Measurements from ENCODE around the gene OR6A2.

Gene OR6A2

DNA sequence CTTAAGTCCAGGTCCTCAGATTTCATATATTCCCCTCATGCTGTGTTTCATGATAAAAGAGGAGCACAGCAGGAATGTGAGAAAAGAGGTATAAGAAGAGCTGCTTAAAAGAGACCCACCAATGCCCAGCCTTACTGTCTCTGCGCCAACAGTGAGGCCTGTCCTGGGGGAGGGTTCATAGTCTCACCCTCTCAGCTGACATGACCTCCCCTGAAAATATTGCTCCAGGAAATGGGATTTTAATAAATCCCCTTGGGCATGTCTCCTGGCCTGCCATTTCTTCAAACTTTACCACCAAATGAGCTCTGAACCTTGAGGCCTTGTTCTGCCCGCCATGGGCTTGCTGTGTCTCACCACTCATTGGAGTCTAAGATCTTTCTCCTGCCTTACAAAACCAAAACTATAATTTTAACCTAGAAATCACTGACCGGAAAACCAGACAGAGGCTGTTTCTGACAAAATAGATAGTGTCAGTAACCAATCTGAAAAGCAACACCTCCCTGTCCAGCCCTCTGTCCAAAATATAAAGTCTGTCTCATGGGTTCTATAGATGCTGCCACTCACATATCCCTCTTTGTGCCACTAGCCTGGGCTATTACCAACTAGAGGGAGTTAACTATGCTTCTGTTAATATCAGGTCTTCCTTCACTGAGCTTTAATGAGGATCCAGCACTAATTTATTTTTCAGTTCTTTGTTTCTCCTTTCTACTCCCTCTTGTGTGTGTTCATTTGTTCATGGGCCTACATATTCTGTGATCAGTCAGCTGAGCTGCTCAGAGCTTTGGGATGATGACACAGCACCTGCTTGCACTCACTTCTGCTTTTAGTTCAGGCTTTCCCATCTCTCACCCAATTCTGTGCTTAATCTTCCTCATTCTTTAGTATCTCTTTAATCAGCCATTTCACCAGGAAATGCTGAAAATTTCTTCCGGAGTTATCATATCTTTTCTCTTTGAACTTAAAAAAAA is 27.3 kb downstream of the OR6A2 start, which contains the start of gene OR2AG2:
TSS of gene OR2AG2 (minus strand) at position 51 of the 968 bp plus-strand sequence. CDS start 3,019 bp downstream, outside the sequence.
- H3K4me3 ChIP-seq (ENCODE audit: low read depth, low read length): no peak within 1 kb of the TSS
- DNase-seq (ENCODE audit: low read depth): no peak

DNA sequence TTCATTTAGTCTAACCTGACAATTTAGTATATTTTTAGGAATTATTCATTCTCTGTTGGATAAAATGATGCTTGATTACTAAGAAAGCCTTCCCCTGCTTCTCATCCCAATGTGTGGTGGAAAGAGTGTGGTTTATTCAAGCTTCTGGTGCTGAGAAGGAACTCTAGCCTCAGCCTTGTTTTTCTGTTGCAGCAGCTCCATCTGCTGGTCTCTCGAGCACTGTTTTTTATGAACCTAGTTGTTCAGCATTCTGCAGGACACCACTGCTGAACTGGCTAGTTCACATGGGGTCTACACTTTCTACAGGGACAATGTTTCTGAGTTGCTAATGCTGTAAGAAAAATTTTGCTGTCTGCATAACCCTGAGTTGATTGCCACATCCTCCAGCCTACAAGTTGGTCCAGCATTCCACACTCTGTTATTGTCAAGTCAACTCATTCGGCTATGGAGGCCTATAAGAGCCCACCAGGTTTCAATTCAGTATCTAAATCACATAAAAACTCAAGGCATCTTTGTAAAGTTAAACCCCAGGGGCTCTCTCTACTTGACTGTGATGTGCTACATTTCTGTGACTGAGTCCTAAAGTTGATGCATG is 42.0 kb downstream of the OR6A2 start:
- no peak overlapping the region for H3K4me3 ChIP-seq (ENCODE audit: low read depth, low read length)
- peak; percentile 12 for DNase-seq (ENCODE audit: low read depth)

DNA sequence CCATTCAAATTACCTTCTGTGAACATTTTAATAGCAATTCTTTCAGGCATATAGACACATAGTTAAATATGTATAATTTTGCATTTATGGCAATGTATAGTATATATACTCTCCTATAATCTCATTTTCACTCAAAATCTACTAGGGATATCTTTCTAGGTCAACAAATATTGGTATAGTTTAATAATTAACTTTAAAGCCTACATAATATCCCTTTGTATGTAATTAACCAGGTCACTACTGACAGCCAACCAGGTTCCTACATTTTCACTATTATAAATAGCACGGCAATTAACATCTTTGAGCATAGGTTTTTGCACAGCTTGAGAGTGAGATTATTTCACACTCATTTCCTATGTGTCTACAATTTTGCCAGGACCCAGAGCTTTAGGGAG is 43.5 kb downstream of the OR6A2 start:
- no peak for DNase-seq (ENCODE audit: low read depth)

DNA sequence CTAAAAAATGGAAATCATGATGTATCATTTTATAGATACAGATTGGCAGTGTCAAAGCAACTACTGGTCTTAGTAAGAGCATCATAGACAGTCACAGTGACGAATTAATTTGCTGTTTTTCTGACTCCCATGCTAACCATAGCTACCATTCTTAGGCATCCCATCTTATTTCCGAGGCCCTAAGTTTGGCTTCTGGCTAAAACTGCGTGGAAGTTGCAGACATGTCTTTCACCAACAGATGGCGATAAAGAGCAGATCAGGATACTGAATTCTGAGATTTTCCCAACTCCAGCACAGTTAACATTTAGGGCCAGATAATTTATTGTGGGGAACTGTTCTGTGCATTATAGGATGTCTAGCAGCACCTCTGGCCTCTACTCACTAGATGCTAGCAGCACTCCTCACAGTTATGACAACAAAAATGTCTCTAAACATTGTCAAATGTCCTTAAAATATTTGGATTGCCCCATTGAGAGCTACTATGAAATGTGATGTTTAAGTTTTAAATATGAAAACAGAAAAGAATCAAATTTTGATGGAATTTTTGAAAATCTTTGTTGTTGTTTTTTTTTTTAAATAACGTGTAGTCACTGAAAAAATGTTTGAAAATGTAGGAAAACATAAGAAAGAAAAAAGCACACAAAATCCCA is 44.1 kb downstream of the OR6A2 start:
- DNase-seq (ENCODE audit: low read depth): no peak
- no peak overlapping the region for H3K4me3 ChIP-seq (ENCODE audit: low read depth, low read length)

More for the DNA sequence above, 43.5 kb downstream of the OR6A2 start:
- H3K4me3 ChIP-seq (ENCODE audit: low read depth, low read length): no peak overlapping the region

DNA sequence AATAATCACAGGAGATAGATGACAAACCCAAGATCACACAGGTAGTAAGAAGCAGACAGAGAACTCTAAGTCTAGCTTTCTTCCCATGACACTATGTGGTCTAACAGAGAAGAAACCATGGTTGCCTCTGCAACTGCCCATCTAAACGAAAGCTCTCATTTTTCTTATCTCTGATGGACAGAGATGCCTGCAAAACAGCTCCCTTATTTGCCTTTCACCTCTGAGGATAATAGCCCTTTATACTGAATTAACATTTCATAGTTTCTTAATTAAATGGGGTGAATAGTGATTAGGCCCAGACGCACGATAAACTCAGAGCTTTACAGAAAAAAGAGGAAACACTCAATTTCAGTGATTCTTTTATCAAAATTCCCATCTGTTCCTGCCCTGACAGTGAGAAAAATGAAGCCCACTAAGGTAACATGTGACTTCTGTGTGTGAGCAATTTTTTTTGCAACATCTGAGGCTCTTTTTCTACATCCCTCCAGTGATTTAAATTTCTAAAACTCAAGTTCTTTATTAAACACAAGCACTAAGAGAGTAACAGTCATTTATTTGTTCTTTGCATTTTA is 52.3 kb downstream of the OR6A2 start:
- H3K4me3 ChIP-seq (ENCODE audit: low read depth, low read length): no peak overlapping the region
- DNase-seq (ENCODE audit: low read depth): no peak

DNA sequence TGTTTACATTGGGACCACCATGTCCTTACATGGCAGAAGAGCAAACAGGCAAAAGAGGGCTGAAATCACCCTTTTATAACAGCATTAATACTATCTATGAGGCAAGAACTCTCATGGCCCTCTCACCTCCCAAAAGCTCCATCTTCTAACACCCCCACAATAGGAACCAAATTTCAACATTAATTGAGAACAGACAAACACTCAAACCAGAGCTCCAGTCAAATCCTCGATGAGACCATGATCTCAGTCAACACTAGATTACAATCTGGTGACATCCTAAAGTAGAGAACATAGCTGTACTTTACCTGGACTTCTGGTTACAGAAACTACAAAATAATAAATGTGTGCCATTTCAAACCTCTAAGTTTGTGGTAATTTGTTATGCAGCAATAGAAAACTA is 52.9 kb downstream of the OR6A2 start:
- no peak for DNase-seq (ENCODE audit: low read depth)
- H3K4me3 ChIP-seq (ENCODE audit: low read depth, low read length): no peak overlapping the region

DNA sequence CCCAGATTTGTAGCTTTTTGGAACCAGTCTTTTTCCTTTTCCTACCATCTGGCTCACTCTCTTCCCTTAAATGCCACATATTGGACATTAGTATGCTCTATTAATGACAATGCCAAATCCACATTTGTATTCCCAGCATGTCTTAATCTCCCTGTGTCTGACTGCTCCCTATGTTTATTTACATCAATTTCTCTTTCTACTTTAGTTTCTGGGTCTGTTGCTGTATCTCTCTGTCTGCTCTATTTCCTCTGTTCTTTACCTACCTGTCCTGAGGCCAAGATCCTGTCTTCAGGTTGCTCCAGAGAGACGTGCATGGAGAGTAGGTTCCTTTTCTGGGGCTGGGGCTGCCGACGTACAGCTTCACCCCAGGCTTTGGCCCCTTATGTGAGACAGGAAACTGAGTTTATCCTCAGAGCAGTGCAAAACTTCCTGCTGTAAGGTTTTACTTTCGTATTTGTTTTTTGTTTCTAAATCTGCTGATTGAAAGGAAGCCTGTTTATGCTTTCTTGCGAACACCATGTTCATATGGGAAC is 53.3 kb downstream of the OR6A2 start:
- no peak for DNase-seq (ENCODE audit: low read depth)
- H3K4me3 ChIP-seq (ENCODE audit: low read depth, low read length): no peak overlapping the region

DNA sequence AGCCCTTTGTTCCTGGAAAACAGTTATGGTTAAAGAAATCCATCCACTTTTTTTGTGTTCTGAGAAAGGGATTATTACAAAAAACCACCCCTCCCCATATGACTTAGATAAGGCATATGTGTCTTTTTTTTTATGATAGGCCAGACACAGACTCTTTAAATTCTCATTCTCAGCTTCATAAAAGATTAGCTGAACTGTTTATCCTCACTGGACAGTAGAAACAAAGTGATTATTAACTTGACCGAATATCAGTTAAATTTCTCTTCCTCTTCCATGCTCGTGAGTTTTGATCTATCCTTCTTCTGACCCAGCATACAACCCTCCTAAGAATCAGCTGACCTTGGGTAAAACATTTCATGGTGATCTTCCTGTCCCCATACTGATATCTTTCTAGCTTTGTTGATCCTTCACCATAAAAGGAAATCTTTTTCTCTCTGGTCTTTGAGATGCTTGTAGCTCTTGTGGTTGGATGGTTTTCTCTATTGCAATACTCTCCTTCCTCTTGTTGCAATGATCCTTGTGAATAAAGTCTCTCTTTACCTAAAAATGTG is 53.9 kb downstream of the OR6A2 start:
- DNase-seq (ENCODE audit: low read depth): no peak
- H3K4me3 ChIP-seq (ENCODE audit: low read depth, low read length): no peak overlapping the region

DNA sequence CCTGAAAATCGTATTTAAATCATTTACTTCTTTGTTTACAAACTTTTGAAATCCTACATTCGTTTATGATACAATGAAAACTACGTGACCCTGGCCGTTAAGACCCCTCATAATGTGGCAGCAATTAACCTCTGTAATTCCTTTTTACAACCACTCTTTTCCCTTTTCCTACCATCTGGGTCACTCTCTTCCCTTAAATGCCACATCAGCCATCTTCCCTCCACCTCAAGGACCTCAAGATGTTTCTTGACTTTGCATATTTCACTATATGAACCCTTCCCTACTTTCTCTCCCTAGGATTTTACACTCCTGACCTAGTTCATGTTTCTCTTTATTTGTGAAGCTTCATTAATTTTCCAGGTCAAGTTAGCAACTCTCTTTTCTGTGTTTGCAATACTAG is 54.5 kb downstream of the OR6A2 start:
- DNase-seq (ENCODE audit: low read depth): no peak

DNA sequence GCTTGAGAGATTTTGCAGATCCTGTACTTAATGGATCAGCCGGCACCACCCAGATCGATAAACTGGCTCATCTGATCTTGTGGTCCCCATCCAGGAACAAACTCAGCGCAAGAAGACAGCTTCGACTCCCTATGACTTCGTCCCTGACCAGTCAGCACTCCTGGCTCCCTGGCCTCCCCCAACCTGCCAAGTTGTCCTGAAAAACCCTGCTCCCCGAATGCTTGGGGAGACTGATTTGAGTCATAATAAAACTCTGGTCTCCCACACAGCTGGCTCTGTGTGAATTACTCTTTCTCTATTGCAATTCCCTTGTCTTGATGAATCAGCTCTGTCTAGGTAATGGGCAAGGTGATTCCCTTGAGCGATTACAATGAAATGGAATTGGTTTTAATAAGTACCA is 57.2 kb downstream of the OR6A2 start:
- no peak for DNase-seq (ENCODE audit: low read depth)
- H3K4me3 ChIP-seq (ENCODE audit: low read depth, low read length): no peak overlapping the region

More for the DNA sequence above, 54.5 kb downstream of the OR6A2 start:
- H3K4me3 ChIP-seq (ENCODE audit: low read depth, low read length): no peak overlapping the region
